H1 (cell line): Measurements from ENCODE around the gene SETD9. TPM values are rescaled to one million over a fixed set of nuclear protein-coding genes. Genes with fewer than 3 reads are reported as not detected.

Experiments
- CHD1 ChIP-seq: IDR thresholded peaks from 2 replicates; pipeline ENCODE4 v1.6.1; 2012; ENCODE audit warnings: low read depth, low read length, improper control_type of control experiment
- polyA plus RNA-seq, 7 experiments: library from polyadenylated mRNA; depleted of rRNA in 3 of 7; stranded (reverse) in 5 of 7; unstranded in 2 of 7; fragments of >200 nt in 5 of 7; fragments of 200-250 nt in 2 of 7; gene quantifications; 1 replicate in 5 of 7; 2 replicates in 1 of 7; 4 replicates in 1 of 7; pipeline versions ENCODE4 v1.2.1 to v1.2.3, GENCODE V29; 2011 to 2013; ENCODE audit warnings: missing spikeins in 2 of 7, mixed read lengths in 2 of 7
- total RNA-seq: library from RNA; stranded (reverse); fragmentation: NEBNext Ultra II Directional; extraction: Animal tissue kit (Norgen Biotek cat#: 25700); gene quantifications from 2 replicates; pipeline ENCODE4 v1.2.1, GENCODE V29; 2021

SETD9 gene
- total and polyA plus RNA-seq, 2 of the 8 experiments (the other 6 are each of a cell fraction or from before 2014, with no cell fraction given), result 4.5 to 11.9 TPM

- no peak for TF ChIP-seq CHD1
These were observed 46.5 kb upstream of the SETD9 start (continued) for GRCh38 chr5:56862909-56863308.
